GM19099 (cell line): ENCODE results near the gene SEL1L2.

Experiments
- POLR2A ChIP-seq: IDR thresholded peaks from 3 replicates; pipeline ENCODE4 v1.6.1; 2011; ENCODE audit warnings: low read depth; ENCODE audit not compliant: insufficient read length; ENCODE audit errors: extremely low read depth

Gene SEL1L2, protein sequence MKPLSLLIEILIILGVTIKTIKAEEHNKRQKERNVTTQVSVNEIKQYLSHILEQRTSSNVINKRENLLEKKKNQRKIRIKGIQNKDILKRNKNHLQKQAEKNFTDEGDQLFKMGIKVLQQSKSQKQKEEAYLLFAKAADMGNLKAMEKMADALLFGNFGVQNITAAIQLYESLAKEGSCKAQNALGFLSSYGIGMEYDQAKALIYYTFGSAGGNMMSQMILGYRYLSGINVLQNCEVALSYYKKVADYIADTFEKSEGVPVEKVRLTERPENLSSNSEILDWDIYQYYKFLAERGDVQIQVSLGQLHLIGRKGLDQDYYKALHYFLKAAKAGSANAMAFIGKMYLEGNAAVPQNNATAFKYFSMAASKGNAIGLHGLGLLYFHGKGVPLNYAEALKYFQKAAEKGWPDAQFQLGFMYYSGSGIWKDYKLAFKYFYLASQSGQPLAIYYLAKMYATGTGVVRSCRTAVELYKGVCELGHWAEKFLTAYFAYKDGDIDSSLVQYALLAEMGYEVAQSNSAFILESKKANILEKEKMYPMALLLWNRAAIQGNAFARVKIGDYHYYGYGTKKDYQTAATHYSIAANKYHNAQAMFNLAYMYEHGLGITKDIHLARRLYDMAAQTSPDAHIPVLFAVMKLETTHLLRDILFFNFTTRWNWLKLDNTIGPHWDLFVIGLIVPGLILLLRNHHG

DNA sequence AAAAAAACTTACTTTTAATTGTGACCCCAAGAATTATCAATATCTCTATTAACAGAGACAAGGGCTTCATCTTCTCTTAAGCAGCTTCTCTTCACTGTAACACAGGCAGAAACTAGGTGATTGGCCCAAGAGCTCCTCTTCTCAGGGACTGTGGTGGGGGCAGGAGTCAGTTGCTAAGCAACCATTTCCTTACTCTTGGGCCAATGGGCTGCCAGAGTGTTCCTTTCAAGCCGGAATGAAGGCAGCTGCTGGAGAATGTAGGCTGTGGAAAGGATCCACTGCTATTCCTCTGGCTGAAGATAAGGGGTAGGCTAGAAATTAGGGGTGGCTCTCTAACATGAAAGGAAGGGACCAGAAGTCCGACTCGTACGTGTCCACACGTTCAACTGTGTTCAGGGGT lies at the start of gene SEL1L2:
Gene SEL1L2, minus strand, starts transcription at position 150 of the 400 bp plus-strand sequence. Its CDS starts 80 bp downstream, at position 70.
- TF ChIP-seq POLR2A: no peak

DNA sequence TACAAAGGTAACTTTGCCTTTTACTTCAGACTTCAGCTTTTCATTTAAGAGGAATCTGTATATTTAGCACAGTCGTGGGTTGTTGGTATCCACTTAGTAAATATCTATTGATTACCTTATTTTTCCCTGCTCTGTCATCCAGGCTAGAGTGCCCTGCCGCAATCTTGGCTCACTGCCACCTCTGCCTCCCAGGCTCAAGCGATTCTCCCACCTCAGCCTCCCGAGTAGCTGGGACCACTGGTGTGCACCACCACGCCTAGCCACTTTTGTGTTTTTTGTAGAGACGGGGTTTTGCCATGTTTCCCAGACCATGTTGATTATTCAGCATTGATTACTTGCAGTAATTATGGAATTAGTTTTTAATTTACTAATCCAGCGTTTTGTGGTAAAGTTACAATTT lies 46.2 kb upstream of the SEL1L2 start:
- no peak for TF ChIP-seq POLR2A

DNA sequence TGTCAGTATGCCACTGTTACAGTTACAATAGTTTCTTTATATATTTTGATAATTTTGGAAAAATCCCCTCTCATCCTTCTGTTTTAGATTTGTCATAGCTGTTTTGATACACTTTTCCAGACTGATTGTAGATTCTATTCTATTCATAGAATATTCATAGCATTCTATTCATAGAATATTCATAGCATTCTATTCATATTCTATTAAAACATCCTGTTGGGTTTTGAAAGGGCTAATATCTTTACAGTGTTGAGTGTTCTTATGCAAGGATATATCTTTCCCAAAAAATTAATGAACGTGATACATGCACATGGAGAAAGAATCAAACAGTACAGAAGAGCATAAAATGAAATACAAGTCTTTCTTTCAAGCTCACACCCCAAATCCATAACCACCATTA lies 42.9 kb upstream of the SEL1L2 start:
- TF ChIP-seq POLR2A: no peak

DNA sequence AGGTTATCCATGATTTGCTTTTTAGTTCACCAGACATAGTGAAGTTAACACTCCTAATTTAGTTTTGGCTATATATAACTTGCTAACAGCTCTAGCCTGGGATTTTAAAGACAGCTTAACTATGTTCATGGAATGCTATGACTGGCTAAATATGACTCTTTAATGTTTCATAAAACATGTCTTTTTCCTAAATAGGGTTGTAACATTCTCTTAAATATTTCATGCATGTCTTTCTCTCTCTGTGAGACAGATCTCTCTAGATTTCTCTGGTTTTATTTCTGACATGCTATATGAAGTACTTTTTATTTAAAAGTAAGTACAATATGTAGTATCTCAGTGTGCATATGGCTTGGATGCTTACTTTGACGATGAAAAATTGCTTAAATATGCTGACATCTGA lies 40.6 kb upstream of the SEL1L2 start:
- TF ChIP-seq POLR2A: no peak

DNA sequence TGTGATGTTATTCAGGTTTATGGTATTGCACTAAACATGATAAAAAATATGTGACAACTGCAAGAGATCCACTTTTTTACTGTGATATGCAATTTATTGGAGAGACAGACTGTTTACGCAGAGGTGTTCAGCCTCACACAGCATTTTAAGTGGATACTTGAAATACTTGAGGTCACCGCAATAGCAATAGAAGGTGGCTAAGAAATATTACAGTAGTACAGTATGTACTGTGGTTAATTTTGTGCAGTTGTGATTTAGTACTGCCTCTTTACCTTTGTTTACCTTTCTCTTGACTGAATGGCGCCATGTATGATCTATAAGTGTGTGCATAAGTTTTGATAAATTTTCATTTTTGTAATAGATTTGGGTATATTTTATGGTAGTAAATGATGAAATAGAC lies 22.3 kb upstream of the SEL1L2 start:
- no peak for TF ChIP-seq POLR2A

DNA sequence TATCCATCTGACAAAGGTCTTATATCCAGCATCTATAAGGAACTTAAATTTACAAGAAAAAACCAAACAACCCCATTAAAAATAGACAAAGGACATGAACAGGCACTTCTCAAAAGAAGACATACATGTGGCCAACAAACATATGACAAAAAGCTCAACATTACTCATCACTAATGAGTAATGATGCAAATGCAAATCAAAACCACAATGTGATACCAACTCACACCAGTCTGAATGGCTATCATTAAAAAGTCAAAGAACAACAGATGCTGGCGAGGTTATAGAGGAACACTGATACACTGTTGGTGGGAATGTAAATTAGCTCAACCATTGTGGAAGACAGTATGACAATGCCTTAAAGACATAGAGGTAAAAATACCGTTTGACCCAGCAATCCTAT lies 18.8 kb upstream of the SEL1L2 start:
- no peak for TF ChIP-seq POLR2A

DNA sequence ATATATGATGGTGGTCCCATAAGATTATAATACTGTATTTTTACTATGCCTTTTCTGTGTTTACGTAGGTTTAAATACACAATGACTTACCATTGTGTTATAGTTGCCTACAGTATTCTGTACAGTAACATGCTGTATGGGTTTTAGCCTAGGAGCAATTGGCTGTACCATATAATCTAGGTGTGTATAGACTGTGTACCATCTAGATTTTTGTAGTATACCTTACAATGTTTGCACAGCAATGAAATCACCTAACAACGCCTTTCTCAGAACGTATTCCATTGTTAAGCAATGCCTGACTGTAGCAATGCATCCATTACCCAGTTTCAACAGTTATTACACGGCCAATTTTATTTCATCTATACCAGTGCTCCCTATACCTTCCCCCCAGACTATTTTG lies 15.6 kb upstream of the SEL1L2 start:
- TF ChIP-seq POLR2A: no peak

DNA sequence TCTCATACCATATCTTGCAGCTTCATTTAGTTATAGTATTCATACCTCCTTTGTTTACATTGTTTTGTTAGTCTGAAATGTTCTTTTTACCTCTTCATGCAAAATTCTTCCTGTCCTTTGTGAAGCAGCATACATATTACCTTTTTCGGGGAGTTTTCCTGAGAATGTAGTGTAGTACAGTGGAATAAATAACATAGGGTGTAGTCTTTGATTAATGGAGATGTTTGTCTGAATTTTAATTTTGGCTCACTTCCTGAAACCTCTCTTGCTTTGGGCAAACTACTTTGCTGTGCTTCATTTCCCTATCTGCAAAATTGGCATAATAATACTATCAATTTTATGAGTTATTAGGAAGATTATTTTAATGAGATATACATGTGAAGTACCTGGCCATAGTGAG lies 10.5 kb upstream of the SEL1L2 start:
- no peak for TF ChIP-seq POLR2A

DNA sequence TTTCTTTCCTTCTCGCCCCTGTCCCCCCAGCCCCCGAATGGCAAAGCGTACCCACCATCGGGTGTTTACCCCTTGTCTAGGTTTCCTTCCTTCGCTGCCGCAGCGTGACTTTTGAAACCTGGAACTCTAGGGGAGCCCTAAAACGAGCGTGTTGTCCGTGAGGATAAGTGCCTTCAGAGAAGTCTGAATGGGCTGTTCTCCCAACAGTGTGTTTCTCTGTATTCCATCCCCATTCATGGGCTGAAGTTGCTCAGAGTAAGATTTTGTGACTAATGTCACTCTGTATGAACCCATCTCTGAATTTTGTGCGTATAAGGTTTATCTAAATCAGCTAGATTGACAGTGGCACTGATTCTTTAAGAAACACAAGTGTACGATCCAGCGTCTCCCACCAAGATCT lies 5.9 kb upstream of the SEL1L2 start:
- no peak for TF ChIP-seq POLR2A

DNA sequence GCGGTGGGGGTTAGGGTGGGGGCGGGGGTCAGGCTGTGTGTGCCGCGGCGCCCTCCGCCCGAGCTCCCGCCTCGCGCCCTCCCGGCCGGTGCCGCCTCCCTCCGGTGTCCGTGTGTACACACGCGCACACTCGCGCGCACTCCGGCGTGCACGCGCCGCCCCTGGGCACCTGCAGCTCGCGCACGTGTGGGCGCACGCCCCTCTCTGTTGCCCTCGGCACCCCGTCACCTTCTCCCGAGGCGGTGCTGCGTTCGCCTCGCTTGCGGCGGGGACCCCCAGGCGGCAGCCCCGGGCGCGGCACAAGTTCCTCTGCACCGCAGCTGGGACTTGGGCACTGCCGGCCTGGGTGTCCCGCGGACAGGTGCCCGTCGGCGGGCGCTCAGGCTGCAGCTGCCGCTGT lies 5.4 kb upstream of the SEL1L2 start:
- TF ChIP-seq POLR2A: no peak

DNA sequence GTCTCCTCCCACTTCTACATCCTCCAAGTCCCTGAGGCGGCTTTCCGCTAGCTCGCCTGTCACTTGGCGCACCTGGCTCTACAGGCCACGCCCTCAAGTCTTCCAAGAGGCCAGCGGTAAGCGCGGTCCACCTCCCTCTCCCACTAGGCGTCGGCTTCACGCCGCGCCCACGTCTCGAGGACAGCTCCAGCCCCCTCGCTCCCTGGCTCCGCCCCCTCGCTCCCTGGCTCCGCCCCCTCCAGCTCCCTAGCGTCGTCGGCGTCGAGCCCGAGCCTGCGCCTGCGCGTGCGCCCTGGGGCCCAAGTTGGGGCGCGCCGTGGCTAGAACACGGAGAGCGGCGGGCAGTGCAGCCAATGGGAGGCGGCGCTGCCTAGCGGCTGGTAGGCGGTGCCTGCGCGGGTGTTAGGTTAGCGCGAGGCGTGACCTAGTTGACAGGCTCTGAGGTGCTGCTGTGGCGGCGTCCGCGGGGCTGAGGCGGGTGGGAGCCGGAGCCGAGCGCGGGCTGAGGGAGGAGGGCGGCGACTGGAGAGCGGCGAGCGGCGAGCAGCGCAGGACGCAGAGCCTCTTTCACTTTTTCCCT lies 4.8 kb upstream of the SEL1L2 start, which contains the start of gene MACROD2:
Gene MACROD2, plus strand, starts transcription at position 431 of the 580 bp plus-strand sequence.
- TF ChIP-seq POLR2A: no peak

DNA sequence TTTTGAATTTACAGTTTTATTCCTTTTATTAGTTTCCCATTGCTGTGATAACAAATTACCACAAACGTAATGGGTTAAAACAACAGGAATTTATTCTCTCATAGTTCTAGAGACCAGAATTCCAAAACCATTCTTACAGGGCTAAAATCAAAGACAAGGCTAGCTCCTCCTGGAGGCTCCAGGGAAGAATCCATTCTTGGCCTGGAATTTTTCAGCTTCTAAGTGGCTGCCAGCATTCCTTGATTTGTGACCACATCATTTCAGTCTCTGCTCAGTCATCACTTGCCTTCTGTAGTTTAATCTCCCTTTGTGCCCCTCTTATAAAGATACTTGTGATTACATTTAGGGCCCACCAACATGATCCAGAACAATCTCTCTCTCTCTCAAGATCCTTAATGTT lies 897 bp upstream of the SEL1L2 start:
- TF ChIP-seq POLR2A: no peak

DNA sequence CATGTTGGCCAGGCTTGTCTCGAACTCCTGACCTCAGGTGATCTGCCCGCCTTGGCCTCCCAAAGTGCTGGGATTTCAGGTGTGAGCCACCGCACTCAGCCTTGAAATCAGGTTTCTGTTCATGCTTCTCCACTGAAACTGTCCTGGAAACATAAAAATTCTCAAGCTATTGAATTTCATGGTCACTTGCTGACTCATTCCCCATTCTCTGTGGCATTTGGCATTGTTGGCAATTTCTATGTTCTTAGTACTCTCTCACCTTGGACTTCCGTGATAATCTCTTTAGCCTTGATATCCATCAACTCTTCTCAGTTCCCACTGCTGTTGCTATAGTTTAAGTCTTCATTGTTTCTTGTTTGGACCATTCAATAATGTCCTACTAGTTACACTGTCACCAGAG lies 6.2 kb downstream of the SEL1L2 start:
- TF ChIP-seq POLR2A: no peak

DNA sequence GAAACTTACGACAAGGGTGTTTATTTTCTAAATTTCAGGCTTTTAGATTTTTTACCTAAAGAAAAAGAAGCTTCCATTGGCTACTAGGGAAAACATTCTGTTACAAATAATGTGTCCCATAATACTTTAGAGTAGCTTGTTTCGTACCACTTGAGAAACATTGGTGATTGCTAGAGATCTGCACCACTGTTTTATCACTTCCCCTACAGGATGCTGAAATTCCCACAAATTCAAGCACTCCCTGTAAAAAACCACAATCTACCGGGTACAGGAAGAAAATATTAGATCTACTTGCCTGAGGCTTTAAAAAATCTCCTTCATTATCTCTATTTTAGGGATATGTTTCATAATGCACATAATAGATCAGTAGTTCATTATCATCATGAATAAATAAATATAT lies 29.9 kb downstream of the SEL1L2 start:
- TF ChIP-seq POLR2A: no peak

DNA sequence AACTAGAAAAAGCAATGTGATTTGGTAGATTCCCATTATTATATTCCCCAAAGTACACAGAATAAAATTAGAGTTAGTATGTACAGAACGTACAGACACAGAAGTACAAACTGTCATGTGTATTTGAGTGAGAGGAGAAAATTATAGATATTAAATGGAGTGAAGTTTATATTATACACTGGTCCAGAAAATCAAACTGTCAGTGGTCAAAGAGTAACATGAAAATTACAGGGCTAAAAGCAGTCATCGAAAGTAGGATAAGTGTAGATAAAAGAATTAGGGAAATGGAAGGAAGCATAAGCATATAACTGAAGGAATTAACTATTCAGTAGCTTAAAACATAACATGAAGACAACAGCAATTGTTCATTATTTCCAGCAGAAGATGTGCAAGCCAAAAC lies 30.3 kb downstream of the SEL1L2 start:
- no peak for TF ChIP-seq POLR2A

DNA sequence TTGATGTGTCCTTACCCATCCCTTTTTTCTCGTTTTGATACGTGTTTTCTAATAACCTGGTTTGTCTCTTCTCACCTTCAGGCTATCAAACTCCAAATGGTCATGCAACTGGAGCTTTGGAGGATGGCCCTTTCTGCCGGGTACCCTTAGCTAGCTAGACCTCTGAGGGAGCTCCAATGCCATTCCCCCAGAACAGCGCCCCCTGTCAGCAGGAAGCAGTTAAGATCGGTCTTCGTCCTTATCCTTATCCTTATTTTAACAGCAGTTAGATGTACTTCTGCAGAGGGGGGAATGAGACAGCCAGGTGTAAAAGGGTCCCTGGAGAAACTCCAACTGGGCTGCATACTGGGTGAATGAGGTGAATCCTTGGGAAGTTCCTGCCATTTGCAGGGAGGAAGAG lies 37.2 kb downstream of the SEL1L2 start:
- TF ChIP-seq POLR2A: no peak
